Testis (tissue), 3 donors: Measurements from ENCODE around the gene ZFYVE16. TPM values are rescaled to one million over a fixed set of nuclear protein-coding genes. Genes with fewer than 3 reads are reported as not detected.
"Not testable (repeated sequence)": the region's sequence is repeated elsewhere in the genome, so short reads cannot be mapped to it uniquely, and the experiment has no call there.

Experiments
- DNase-seq: peaks from one replicate; pipeline ENCODE4 v3.0.0-alpha.2; 2019
- H3K27ac ChIP-seq, 2 donors: fragments of 200-600 bp; sonication (generic); one replicate each; pipeline ENCODE4 v1.5.1; 2019
- H3K27me3 ChIP-seq: fragments of 200-600 bp; sonication (generic); one replicate; pipeline ENCODE4 v1.5.1; 2019
- H3K36me3 ChIP-seq: fragments of 200-600 bp; sonication (generic); one replicate; pipeline ENCODE4 v1.5.1; 2017; ENCODE audit warnings: low read depth; ENCODE audit errors: missing control alignments
- H3K4me1 ChIP-seq: fragments of 200-600 bp; sonication (generic); one replicate; pipeline ENCODE4 v1.5.1; 2019
- H3K4me3 ChIP-seq, 2 donors: fragments of 200-600 bp; sonication (generic); one replicate each; pipeline ENCODE4 v1.5.1; 2017 to 2019
- H3K9me3 ChIP-seq: fragments of 200-600 bp; sonication (generic); one replicate; pipeline ENCODE4 v1.5.1; 2017
- POLR2A ChIP-seq: fragments of 450-650 bp; IDR thresholded peaks from one replicate; pipeline ENCODE4 v1.6.1; 2017; ENCODE audit warnings: antibody characterized with exemption, mild to moderate bottlenecking, moderate library complexity
- WGBS, 2 donors: methylation state at CpG; one replicate each; pipeline ENCODE4 v1.1.5; 2018; 5-methylcytosine and 5-hydroxymethylcytosine counted together
- intact Hi-C: fragments of 100-400 bp; cut with DNase I; formaldehyde crosslinking; loops from one replicate; pipeline ENCODE4 v1.15.1; 2023; ENCODE audit warnings: low total_unique reads
- polyA plus RNA-seq: library from polyadenylated mRNA; stranded (reverse); fragments of 350-450 nt; fragmentation: Illumina TruSeq; extraction: RNeasy Lipid Tissue Mini Kit (QIAGEN cat#74804); gene quantifications from one replicate; pipeline ENCODE4 v1.2.3, GENCODE V29; 2014; ENCODE audit warnings: low read depth, low replicate concordance; ENCODE audit not compliant: insufficient read depth
- total RNA-seq, 2 donors: library from RNA; depleted of rRNA; stranded (reverse); fragments of >200 nt; gene quantifications; one replicate each; pipeline ENCODE4 v1.2.3, GENCODE V29; 2016
- TF ChIP-seq, protein P1 (sequence below), 3 experiments: fragments of 450-650 bp in 2 of 3; fragments of 200-600 bp in 1 of 3; sonication (generic) in 1 of 3; IDR thresholded peaks; one replicate each; pipeline ENCODE4 v1.5.1; 2016 to 2019; ENCODE audit warnings: antibody characterized with exemption in 3 of 3, mild to moderate bottlenecking in 2 of 3, moderate library complexity in 1 of 3

The ZFYVE16 gene
- total and polyA plus RNA-seq, 3 donors from 2014 or later = 16.3 to 52.7 (median 50.0) TPM

DNA sequence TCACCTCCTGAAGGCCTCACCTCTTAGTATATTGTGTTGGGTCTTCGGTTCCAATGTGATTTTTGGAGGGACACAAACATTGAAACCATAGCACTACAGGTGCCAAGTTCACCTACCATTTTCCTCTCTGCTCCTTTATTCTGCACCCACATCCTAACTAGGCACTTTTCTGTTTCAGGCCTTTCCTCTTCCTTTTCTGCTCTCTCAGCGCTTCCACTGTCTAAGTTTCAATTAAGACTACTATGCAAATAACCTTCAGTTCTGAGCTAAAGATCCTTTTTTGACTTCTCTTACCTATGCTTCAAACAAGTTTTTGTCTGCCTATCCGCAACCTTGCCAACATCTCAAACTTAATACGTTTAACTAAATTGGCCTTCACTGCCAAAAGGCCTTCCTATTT, 25.4 kb upstream of the ZFYVE16 start:
- DNase-seq = no peak
- Histone ChIP-seq H3K4me1 (no peaks in the 10 kb centered on the region), H3K36me3 (no peaks in the 10 kb centered on the region), H3K27me3 (no peaks in the 10 kb centered on the region), H3K9me3 (no peaks in the 10 kb centered on the region), H3K4me3 (no peak overlapping the region), H3K27ac (no peak overlapping the region)
- intact Hi-C loops = no loop called here
- TF ChIP-seq, protein P1, sequence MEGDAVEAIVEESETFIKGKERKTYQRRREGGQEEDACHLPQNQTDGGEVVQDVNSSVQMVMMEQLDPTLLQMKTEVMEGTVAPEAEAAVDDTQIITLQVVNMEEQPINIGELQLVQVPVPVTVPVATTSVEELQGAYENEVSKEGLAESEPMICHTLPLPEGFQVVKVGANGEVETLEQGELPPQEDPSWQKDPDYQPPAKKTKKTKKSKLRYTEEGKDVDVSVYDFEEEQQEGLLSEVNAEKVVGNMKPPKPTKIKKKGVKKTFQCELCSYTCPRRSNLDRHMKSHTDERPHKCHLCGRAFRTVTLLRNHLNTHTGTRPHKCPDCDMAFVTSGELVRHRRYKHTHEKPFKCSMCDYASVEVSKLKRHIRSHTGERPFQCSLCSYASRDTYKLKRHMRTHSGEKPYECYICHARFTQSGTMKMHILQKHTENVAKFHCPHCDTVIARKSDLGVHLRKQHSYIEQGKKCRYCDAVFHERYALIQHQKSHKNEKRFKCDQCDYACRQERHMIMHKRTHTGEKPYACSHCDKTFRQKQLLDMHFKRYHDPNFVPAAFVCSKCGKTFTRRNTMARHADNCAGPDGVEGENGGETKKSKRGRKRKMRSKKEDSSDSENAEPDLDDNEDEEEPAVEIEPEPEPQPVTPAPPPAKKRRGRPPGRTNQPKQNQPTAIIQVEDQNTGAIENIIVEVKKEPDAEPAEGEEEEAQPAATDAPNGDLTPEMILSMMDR (IDR thresholded peaks at IDR 0.05) = no peak
- TF ChIP-seq POLR2A = no peak
- WGBS, 2 donors = 92 to 96% methylated on average over 4 of the region's 4 CpGs

DNA sequence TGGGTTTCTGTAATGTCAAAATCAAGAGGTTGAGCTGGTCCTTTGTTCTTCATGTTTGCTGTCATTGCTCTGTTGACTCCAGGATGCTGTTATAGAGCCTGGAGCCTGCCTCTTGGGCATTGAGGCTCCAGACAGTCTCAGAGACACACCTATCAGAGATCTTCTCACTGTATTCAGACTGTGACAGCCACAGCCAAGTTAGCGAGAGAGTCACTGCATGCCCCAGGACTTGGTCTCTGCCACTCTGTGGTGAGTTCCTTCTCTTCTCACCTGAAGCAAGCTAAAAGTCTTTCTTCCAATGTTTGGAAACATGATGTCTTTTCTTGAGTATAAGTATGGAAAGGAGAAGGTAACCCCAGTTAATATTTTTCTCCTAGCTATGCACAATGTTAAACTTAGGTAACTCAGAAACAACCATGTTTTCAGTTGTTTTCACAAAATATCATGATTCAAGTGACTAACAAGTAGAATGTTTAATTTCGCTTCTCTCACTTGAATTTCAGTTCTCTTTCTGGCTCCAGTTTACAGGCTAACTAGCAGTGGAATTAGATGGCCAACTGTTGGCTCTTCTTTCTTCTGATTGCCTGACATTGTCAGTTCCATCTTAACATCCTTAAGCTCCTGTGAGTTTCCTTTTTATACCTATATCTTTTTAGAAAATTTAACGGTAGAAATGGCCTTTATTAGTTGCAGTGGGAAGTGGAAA, 20.6 kb upstream of the ZFYVE16 start:
- DNase-seq = no peak
- no peak overlapping the region for H3K4me3 ChIP-seq
- TF ChIP-seq, protein P1 (IDR thresholded peaks at IDR 0.05) = no peak
- no peak for TF ChIP-seq POLR2A
- 86 to 88% methylated on average over 3 of the region's 3 CpGs for WGBS, 2 donors
- H3K4me1 ChIP-seq = no peaks in the 10 kb centered on the region
- H3K36me3 ChIP-seq = no peaks in the 10 kb centered on the region
- H3K9me3 ChIP-seq = no peaks in the 10 kb centered on the region
- H3K27me3 ChIP-seq = no peaks in the 10 kb centered on the region
- H3K27ac ChIP-seq = no peak overlapping the region
- intact Hi-C loops = no loop called here

DNA sequence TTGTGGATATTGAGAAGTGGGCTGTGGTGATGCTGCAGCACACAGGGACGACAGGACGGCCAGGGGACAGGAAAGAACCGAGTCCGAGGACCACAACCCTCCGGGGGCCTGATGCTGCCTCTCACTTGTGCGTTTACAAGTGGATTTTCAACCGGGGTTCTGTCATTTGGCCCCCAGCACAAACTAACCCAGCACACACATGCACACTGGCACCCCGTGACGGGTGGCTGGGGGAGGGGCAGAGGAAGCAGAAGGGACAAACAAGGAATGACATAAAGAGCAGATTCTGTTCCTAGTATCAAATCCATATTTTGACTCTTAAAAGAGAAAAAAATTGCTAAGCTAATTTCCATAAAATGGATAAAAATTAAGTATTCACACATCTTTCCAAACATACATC, 18.3 kb upstream of the ZFYVE16 start:
- Histone ChIP-seq H3K9me3 (no peaks in the 10 kb centered on the region), H3K4me3 (no peak overlapping the region), H3K27ac (no peak overlapping the region), H3K4me1 (no peaks in the 10 kb centered on the region), H3K36me3 (no peaks in the 10 kb centered on the region), H3K27me3 (no peaks in the 10 kb centered on the region)
- intact Hi-C loops = no loop called here
- WGBS, 2 donors = 38 to 49% methylated on average over 9 of the region's 9 CpGs
- TF ChIP-seq, protein P1 (IDR thresholded peaks at IDR 0.05) = no peak
- TF ChIP-seq POLR2A = no peak
- no peak for DNase-seq

DNA sequence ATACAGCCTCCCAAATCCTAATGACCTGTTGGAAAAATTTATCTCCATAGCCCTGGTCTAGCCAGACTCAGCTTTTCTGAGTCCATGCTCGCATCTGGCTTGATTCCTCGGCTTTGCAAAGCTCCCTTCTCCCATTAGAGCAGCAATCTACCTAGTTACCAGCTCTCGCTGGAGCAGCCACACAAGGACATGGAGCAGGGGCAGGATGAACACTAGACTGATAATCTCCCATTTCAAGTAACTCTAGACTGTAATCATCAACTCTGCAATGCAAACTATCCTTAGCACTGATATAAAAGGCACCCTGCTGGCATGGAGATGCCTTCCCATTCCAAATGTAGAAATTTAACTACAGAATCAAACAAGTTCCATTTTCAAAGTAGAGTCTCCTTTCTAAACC, 17.5 kb upstream of the ZFYVE16 start:
- H3K4me3 ChIP-seq, DNase-seq, H3K36me3 ChIP-seq, H3K27ac ChIP-seq, H3K27me3 ChIP-seq, H3K9me3 ChIP-seq, H3K4me1 ChIP-seq, intact Hi-C loops: not testable (repeated sequence)
- WGBS, 2 donors = 59 to 63% methylated on average over 3 of the region's 3 CpGs

DNA sequence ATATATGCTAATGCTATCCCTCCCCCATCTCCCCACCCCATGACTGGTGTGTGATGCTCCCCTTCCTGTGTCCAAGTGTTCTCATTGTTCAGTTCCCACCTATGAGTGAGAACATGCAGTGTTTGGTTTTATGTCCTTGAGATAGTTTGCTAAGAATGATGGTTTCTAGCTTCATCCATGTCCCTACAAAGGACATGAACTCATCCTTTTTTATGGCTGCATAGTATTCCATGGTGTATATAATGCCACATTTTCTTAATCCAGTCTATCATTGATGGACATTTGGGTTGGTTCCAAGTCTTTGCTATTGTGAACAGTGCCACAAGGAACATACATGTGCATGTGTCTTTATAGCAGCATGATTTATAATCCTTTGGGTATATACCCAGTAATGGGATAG, 16.6 kb upstream of the ZFYVE16 start:
- H3K4me3 ChIP-seq, H3K27ac ChIP-seq, H3K36me3 ChIP-seq, DNase-seq, H3K27me3 ChIP-seq, intact Hi-C loops, H3K4me1 ChIP-seq, H3K9me3 ChIP-seq: not testable (repeated sequence)
